HG03571 (cell line): ENCODE data around the gene KCNH2.

Experiments
- ATAC-seq: cut with Tn5 transposase; IDR thresholded peaks from one replicate; pipeline ENCODE4 v1.9.1; 2021; ENCODE audit not compliant: unreplicated experiment

Gene KCNH2

DNA sequence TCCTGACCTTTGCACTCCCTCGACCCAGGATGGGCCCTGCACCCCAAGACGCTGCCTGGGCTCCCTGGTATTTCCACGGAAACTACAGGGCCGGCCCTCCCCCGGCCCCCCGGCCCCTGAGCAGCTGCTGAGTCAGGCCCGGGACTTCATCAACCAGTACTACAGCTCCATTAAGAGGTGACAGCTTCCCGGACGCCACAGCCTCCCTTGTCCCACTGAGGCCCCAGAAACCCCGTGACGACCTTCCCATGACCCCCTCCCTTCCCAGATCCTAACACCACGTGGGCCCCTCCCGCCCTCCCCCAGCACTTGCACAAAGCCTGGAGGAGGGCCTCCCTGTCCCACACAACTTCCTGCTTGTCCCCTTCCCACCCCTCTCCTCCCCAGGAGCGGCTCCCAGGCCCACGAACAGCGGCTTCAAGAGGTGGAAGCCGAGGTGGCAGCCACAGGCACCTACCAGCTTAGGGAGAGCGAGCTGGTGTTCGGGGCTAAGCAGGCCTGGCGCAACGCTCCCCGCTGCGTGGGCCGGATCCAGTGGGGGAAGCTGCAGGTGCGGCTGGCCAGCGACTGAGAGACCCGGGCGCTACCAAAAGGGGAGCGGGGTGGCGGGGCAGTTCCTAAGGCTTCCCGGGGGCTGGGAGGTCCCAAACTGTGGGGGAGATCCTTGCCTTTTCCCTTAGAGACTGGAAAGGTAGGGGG is 18.4 kb upstream of the KCNH2 start:
- no peak for ATAC-seq

- no peak for ATAC-seq
Observed at GRCh38 chr7:150994838-150995510, 16.9 kb upstream of the KCNH2 start.

DNA sequence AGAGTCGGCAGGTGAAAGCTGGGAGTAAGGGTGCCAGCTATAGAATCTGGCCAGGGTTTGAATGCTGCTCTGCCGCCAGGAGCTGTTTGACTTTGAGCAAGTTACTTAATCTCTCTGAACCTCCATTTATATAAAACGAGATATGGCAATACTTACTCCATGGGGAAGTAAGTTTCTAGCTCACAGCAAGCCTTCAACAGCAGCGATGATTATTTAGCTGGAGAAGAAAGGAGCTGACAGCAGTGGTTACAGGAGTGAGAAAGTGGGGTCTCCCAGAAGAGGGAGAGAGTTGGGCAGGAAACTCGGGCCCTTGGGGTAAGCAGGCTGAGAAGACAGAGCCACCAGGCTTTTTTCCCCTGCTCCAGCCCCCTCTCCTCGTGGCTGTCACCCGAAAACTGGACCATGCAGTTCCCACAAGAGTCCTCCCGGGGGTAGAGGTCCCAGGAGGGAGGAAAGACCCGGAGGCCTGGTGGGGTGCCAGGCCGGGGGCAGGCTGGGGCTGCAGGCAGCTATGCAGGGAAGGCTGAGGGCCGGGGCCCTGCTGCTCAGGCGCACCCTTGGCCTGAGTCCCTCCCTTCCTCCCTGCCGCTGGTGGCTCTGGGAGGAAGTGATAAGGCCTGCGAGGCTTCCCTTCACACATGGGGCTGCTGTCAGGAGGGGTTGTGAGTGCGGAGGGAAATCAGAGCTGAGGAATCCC is 16.2 kb upstream of the KCNH2 start:
- no peak for ATAC-seq

GRCh38 chr7:150993511-150993910 is 15.4 kb upstream of the KCNH2 start:
- ATAC-seq: no peak

DNA sequence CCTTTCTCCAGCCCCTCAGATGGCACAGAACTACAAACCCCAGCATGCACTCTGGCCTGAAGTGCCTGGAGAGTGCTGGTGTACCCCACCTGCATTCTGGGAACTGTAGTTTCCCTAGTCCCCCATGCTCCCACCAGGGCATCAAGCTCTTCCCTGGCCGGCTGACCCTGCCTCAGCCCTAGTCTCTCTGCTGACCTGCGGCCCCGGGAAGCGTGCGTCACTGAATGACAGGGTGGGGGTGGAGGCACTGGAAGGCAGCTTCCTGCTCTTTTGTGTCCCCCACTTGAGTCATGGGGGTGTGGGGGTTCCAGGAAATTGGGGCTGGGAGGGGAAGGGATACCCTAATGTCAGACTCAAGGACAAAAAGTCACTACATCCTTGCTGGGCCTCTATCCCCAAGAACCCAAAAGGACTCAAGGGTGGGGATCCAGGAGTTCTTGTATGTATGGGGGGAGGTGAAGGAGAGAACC is 14.7 kb upstream of the KCNH2 start:
- no peak for ATAC-seq

- no peak for ATAC-seq
Observed at GRCh38 chr7:150992051-150992640, 14.0 kb upstream of the KCNH2 start.

- ATAC-seq: no peak
Observed at GRCh38 chr7:150990416-150991186, 12.5 kb upstream of the KCNH2 start, which contains the start of gene NOS3. TSS of gene NOS3 (plus strand) at chr7:150991017. CDS start at chr7:150993804, 2,787 bp downstream.

DNA sequence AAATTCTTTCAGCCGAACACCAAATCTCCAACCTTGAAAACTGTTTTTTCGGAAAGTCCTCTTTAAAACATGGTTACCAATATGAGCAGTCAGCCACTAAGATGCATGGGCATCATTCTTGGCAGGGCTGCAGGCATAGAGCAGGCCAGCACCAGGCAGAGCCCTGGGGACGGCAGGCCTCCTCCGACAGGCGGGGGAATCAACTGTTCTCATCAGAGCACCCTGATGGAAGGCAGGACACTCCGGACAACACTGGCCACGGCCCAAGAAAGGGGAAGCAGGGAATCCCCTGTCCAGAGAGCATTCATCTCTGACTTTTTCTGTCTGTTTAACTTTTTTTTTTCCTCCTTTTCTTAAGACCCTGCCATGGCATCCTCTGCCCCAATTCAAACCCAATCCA is 11.3 kb upstream of the KCNH2 start:
- ATAC-seq: no peak

DNA sequence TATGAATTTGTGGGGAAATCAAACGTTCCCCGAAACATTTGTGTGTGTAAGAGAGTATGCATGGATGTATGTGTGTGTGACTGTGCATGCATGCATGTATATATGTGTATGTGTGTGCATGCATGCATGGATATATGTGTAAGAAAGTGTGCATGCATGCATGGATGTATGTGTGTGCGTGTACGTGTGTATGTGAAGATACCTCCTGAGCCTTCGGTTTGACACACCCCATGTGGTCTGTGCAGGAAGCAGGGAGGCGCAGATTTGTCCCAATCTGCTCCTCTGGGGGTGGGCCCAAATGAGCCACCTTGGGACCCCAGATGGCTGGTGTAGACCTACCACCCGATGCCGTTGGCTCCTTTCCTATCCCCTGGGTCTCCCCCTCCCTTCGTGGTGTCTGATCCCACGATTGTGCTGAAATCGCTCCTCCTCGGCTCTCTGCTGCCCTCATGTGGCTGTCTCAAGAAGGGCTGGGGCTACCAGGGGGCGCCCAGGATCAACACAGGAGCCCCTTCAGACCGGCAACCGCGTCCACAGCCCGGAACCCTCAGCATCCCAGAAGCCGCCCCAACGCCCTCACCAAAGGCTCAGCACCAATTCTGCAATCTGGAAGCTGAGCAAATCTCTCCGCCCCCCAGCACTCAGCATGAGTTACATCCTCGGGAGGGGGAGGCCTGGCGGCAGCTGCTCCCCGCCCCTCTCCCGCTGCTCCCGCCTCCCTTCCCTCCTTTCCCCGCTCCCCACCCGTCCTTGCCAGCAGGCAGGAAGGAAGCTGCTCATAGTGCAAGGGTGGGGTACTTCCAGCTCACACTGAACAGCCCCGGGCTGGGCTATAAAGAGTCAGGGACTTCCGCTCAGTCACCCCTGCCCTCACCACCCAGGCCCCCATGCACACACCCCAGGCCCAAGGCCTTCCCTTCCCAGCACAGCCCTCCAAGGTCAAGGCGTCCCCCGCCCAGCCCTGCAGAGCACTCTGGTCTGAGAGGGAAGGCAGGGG is 10.4 kb upstream of the KCNH2 start:
- no peak for ATAC-seq

DNA sequence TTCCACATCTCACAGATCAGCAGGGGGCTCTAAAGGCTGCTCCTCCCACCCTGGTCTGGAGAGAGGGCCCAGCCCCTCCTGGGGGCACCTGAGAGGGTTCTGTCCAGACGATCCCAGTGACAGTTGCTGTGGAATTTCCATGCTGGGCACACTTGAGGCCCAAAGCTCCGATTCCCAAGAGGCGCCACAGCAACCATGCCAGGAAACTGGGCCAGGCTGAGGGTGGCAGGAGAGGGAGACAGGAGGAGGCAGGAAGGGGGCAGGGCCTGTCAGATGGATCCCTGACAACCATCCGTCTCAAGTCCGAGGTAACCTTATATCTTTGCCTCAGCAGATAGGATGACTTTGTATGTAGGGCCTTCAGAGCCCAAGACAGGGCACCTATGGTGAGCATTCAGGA is 8.4 kb upstream of the KCNH2 start:
- ATAC-seq: no peak

- no peak for ATAC-seq
Observed at GRCh38 chr7:150986099-150986512, 8.0 kb upstream of the KCNH2 start.

- no peak for ATAC-seq
Observed at GRCh38 chr7:150983893-150984368, 5.8 kb upstream of the KCNH2 start.

- ATAC-seq: no peak
Observed at GRCh38 chr7:150982351-150982750, 4.2 kb upstream of the KCNH2 start.

DNA sequence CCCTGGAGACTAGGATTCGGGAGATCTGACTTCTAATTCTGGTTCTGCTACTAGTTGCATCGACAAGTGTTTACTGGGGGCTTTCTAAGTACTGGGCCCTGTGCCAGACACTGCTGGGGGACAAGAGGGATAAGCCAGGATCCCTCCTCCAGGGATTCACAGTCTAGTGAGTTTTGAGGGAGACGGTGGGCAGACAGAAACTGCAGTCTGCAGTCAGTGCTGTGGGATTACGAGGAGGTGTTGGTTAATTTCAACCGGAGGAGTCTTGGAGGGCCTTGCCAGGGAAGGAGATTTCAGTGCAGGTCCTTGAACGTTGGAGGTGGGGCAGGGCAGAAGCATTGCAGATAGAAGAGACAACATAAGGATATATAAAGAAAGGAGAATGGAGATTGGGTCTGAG is 3.5 kb upstream of the KCNH2 start:
- no peak for ATAC-seq

DNA sequence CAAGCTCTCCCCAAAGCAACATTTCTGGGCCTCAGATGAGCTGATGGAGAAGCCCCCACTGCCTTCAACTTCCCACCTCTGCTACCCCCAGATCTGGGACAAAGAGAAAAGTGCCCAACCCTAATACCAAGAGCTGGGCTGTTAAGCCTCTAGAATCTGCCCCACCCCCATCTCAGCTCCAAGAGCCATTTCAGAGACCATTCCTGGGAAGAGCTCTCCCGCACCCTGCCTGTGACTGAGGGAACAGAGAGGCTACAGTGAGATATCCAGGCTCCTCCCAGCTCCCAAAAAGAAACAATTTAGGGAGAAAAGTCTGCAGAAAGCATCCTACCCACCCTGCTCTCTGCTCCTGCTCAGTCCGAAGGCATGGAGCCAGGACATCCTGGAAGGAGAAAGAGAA is 2.5 kb upstream of the KCNH2 start:
- no peak for ATAC-seq

- no peak for ATAC-seq
Observed at GRCh38 chr7:150979713-150980390, 1.7 kb upstream of the KCNH2 start.

GRCh38 chr7:150977382-150978125 is 567 bp downstream of the KCNH2 start:
- no peak for ATAC-seq
